NB4 (cell line): Measurements from ENCODE around the gene SPC24.

Experiments
- DNase-seq: peaks from one replicate; pipeline ENCODE4 v3.0.0; 2010; ENCODE audit warnings: low read depth
- H3K4me3 ChIP-seq: one replicate; pipeline ENCODE4 v1.5.1; 2011; ENCODE audit warnings: mild to moderate bottlenecking, low read depth, low read length, moderate library complexity
- CTCF ChIP-seq: IDR thresholded peaks from one replicate; pipeline ENCODE4 v1.5.1; 2012; ENCODE audit warnings: low read depth, low read length
- MAX ChIP-seq: IDR thresholded peaks from 2 replicates; pipeline ENCODE4 v1.6.1; 2011; ENCODE audit warnings: low read depth, low read length
- MYC ChIP-seq: IDR thresholded peaks from 2 replicates; pipeline ENCODE4 v1.6.1; 2011; ENCODE audit warnings: low read depth, low read length
- POLR2A ChIP-seq: IDR thresholded peaks from 2 replicates; pipeline ENCODE4 v1.6.1; 2011; ENCODE audit warnings: mild to moderate bottlenecking; ENCODE audit not compliant: insufficient read length; ENCODE audit errors: extremely low read depth

SPC24 gene

GRCh38 chr19:11138601-11139300, 16.8 kb downstream of the SPC24 start:
- peak; percentile 81 for DNase-seq
- TF ChIP-seq MYC (no peak), POLR2A (no peak), CTCF (no peak), MAX (no peak)
- no peak overlapping the region for H3K4me3 ChIP-seq

DNA sequence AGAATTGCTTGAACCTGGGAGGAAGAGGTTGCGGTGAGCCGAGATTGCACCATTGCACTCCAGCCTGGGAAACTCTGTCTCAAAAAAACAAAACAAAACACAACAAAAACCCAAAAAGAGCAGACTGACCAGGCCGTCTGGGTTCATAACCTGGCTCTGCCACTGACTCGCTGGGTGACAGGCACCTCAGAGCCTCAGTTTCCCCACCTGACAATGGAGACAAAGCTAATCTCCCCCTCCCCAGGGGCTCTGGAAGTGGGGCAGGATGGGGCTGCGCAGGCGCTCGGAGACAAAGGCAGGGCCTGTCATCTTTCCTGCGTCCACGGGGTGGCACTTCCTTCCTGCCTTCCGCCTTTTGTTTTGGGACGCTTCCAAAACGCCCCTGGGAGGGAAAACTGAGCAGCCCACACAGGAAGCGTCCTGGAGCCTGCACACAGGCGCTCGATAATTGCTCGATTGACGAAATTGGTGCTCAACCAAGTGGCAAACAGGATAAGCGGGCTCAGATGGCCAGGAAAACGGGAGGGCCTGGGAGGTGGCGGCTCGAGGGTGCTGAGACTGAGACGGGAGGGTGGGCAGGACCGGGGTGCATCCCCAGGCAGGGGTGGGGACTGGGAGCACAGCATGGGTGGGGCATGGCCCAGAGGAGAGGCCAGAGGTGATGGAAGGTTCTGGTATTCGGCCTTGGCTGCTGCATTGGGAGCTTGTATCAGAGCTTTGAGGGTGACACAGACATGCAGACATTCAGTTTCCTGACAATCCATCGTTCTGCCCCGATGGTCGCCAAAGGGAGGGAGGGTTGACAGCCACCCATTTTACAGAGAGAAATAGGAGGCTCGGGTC, 17.8 kb downstream of the SPC24 start:
- peak overlapping the region; percentile 6 for H3K4me3 ChIP-seq
- peak; percentile 28; the same call in 1 of the 2 replicates for TF ChIP-seq MAX
- 0 out of 2 replicates have a peak, but pooled peaks have one; percentile 13 for TF ChIP-seq MYC
- TF ChIP-seq POLR2A = peak; percentile 14
- peak; percentile 60 for TF ChIP-seq CTCF
- peak; percentile 75 for DNase-seq

GRCh38 chr19:11136400-11137101, 19.0 kb downstream of the SPC24 start:
- H3K4me3 ChIP-seq = no peak overlapping the region
- no peak for DNase-seq
- TF ChIP-seq MYC = no peak

GRCh38 chr19:11131471-11131870, 24.1 kb downstream of the SPC24 start:
- DNase-seq = no peak
- TF ChIP-seq POLR2A = no peak
- no peak for TF ChIP-seq MYC
- no peak for TF ChIP-seq MAX
- no peak for TF ChIP-seq CTCF
- H3K4me3 ChIP-seq = no peak overlapping the region

- peak; percentile 73 for TF ChIP-seq CTCF
- no peak for TF ChIP-seq MYC
- no peak for TF ChIP-seq MAX
- no peak for TF ChIP-seq POLR2A
- H3K4me3 ChIP-seq = no peak overlapping the region
- DNase-seq = peak; percentile 78
Observed at GRCh38 chr19:11130824-11131455, 24.6 kb downstream of the SPC24 start.
